Fibroblast of lung (primary cell): ENCODE measurements around the gene MGST2. TPM values are rescaled to one million over a fixed set of nuclear protein-coding genes. Genes with fewer than 3 reads are reported as not detected.
A peak's percentile ranks its signal among the peaks of the same experiment; 100 is the strongest.

Experiments used
- DNase-seq, 2 donors: peaks; one replicate each; pipeline versions ENCODE4 v3.0.0 to v3.0.0-alpha.2; 2010; ENCODE audit warnings: low read depth in 2 of 2
- H2AFZ ChIP-seq: 2 replicates; pipeline ENCODE4 v1.5.1; 2012; ENCODE audit warnings: low read length, control low read depth, inconsistent platforms
- H3K27ac ChIP-seq: 2 replicates; pipeline ENCODE4 v1.5.1; 2011; ENCODE audit warnings: low read length, control low read depth; ENCODE audit not compliant: insufficient read depth
- H3K27me3 ChIP-seq: 2 replicates; pipeline ENCODE4 v1.5.1; 2011; ENCODE audit warnings: mild to moderate bottlenecking, low read length; ENCODE audit not compliant: control insufficient read depth, insufficient read depth
- H3K36me3 ChIP-seq: 2 replicates; pipeline ENCODE4 v1.5.1; 2011; ENCODE audit warnings: low read length; ENCODE audit not compliant: control insufficient read depth, insufficient read depth
- H3K4me1 ChIP-seq: 2 replicates; pipeline ENCODE4 v1.5.1; 2011; ENCODE audit warnings: low read length; ENCODE audit not compliant: control insufficient read depth, insufficient read depth; ENCODE audit errors: extremely low read depth
- H3K4me2 ChIP-seq: 2 replicates; pipeline ENCODE4 v1.5.1; 2011; ENCODE audit warnings: low read length, control low read depth; ENCODE audit not compliant: insufficient read depth; ENCODE audit errors: extremely low read depth
- H3K4me3 ChIP-seq, 4 experiments: fragments of 200-600 bp in 1 of 4; sonication (generic) in 1 of 4; replicated peaks in 1 of 4; 2 replicates each; pipeline ENCODE4 v1.5.1; 2011 to 2016; ENCODE audit warnings: low read length in 4 of 4, low read depth in 3 of 4, mild to moderate bottlenecking in 3 of 4, control low read depth in 2 of 4, inconsistent platforms in 1 of 4, mixed read lengths in 1 of 4; ENCODE audit not compliant: insufficient read depth in 1 of 4; ENCODE audit errors: control extremely low read depth in 1 of 4
- H3K79me2 ChIP-seq: 2 replicates; pipeline ENCODE4 v1.5.1; 2012; ENCODE audit warnings: mild to moderate bottlenecking, low read length, inconsistent platforms; ENCODE audit not compliant: control insufficient read depth, insufficient read depth
- H3K9ac ChIP-seq: 2 replicates; pipeline ENCODE4 v1.5.1; 2011; ENCODE audit warnings: mild to moderate bottlenecking, low read length, control low read depth; ENCODE audit not compliant: insufficient read depth
- H3K9me3 ChIP-seq: 2 replicates; pipeline ENCODE4 v1.5.1; 2012; ENCODE audit warnings: low read depth, low read length; ENCODE audit not compliant: control insufficient read depth, insufficient read depth
- H4K20me1 ChIP-seq: 2 replicates; pipeline ENCODE4 v1.5.1; 2011; ENCODE audit warnings: low read length; ENCODE audit not compliant: control insufficient read depth, insufficient read depth; ENCODE audit errors: extremely low read depth
- CTCF ChIP-seq, 2 donors: IDR thresholded peaks in 1 of 2; conservative IDR thresholded peaks in 1 of 2; 1 replicate in 1 of 2; 2 replicates in 1 of 2; pipeline ENCODE4 v1.5.1; 2011 to 2012; ENCODE audit warnings: low read length in 2 of 2, control low read depth in 1 of 2, inconsistent platforms in 1 of 2, low read depth in 1 of 2, mild to moderate bottlenecking in 1 of 2
- EZH2 ChIP-seq: IDR thresholded peaks from 2 replicates; pipeline ENCODE4 v1.5.1; 2012; ENCODE audit warnings: low read length, control low read depth, mild to moderate bottlenecking; ENCODE audit errors: missing control alignments
- polyA plus RNA-seq, 2 donors: library from polyadenylated mRNA; depleted of rRNA in 1 of 2; stranded (reverse) in 1 of 2; unstranded in 1 of 2; fragments of >200 nt; gene quantifications; 2 replicates each; pipeline ENCODE4 v1.2.1, GENCODE V29; 2011 to 2012; ENCODE audit warnings: missing spikeins in 1 of 2
- total RNA-seq: library from RNA; depleted of rRNA; stranded (reverse); fragments of >200 nt; gene quantifications from 2 replicates; pipeline ENCODE4 v1.2.1, GENCODE V29; 2014

The MGST2 gene
- total and polyA plus RNA-seq, 2 donors (not counting 1 experiment from before 2014, with no cell fraction given), result 5.3 to 20.1 TPM

GRCh38 chr4:139663561-139664138 lies 2.0 kb upstream of the MGST2 start:
- H3K9ac ChIP-seq, result no peak overlapping the region
- no peaks in the 10 kb centered on the region for H3K9me3 ChIP-seq
- no peak for DNase-seq
- H3K79me2 ChIP-seq, result no peaks in the 10 kb centered on the region
- H3K27ac ChIP-seq, result no peak overlapping the region
- no peaks in the 10 kb centered on the region for H3K36me3 ChIP-seq
- H3K4me3 ChIP-seq, result no peak overlapping the region
- no peak overlapping the region for H2AFZ ChIP-seq
- TF ChIP-seq CTCF (conservative IDR thresholded peaks at IDR 0.05 in 1 of 2, IDR thresholded peaks at IDR 0.05 in 1 of 2; ENCODE audit: low read depth in 1 of 2, low read length in 2 of 2) (no peak), EZH2 (no peak)
- H3K27me3 ChIP-seq, result no peaks in the 10 kb centered on the region
- H4K20me1 ChIP-seq, result no peaks in the 10 kb centered on the region
- H3K4me1 ChIP-seq, result peaks cover 7% of the 10 kb centered on the region
- H3K4me2 ChIP-seq, result no peak overlapping the region

- Histone ChIP-seq H3K27ac (no peak overlapping the region), H4K20me1 (no peaks in the 10 kb centered on the region), H3K36me3 (no peaks in the 10 kb centered on the region), H2AFZ (no peak overlapping the region), H3K4me1 (peaks cover 7% of the 10 kb centered on the region), H3K79me2 (no peaks in the 10 kb centered on the region), H3K27me3 (no peaks in the 10 kb centered on the region), H3K9ac (no peak overlapping the region), H3K9me3 (no peaks in the 10 kb centered on the region), H3K4me3 (no peak overlapping the region), H3K4me2 (no peak overlapping the region)
- no peak for DNase-seq
- TF ChIP-seq EZH2, result no peak
- TF ChIP-seq CTCF (conservative IDR thresholded peaks at IDR 0.05 in 1 of 2, IDR thresholded peaks at IDR 0.05 in 1 of 2; ENCODE audit: low read depth in 1 of 2, low read length in 2 of 2), result no peak
Measured at GRCh38 chr4:139664442-139664841, 1.2 kb upstream of the MGST2 start.

GRCh38 chr4:139665079-139665689 lies 435 bp upstream of the MGST2 start:
- H4K20me1 ChIP-seq, result no peaks in the 10 kb centered on the region
- peak overlapping the region; percentile 47 to 61 (median 54) for H3K4me3 ChIP-seq
- TF ChIP-seq EZH2, result no peak
- no peak for TF ChIP-seq CTCF (conservative IDR thresholded peaks at IDR 0.05 in 1 of 2, IDR thresholded peaks at IDR 0.05 in 1 of 2; ENCODE audit: low read depth in 1 of 2, low read length in 2 of 2)
- peak overlapping the region; percentile 74 for H2AFZ ChIP-seq
- peak overlapping the region; percentile 61 for H3K27ac ChIP-seq
- H3K9me3 ChIP-seq, result no peaks in the 10 kb centered on the region
- H3K9ac ChIP-seq, result peak overlapping the region; percentile 59
- no peaks in the 10 kb centered on the region for H3K79me2 ChIP-seq
- no peaks in the 10 kb centered on the region for H3K36me3 ChIP-seq
- no peaks in the 10 kb centered on the region for H3K27me3 ChIP-seq
- H3K4me1 ChIP-seq, result peaks cover 7% of the 10 kb centered on the region
- no peak for DNase-seq
- H3K4me2 ChIP-seq, result peak overlapping the region; percentile 93
